ENCODE measurements around the gene FCHSD2. TPM values are rescaled to one million over a fixed set of nuclear protein-coding genes. Genes with fewer than 3 reads are reported as not detected.

FCHSD2 gene
- total and polyA plus RNA-seq, 9 donors: 18.6 to 68.5 (median 53.8) TPM

- H3K4me1 ChIP-seq (ENCODE audit: insufficient read depth): no peaks in the 10 kb centered on the region
- H3K27me3 ChIP-seq: no peaks in the 10 kb centered on the region
- DNase-seq: no peak
- intact Hi-C loops (cut with DNase I): no loop called here
- H3K36me3 ChIP-seq: no peaks in the 10 kb centered on the region
- H3K4me3 ChIP-seq: no peak overlapping the region
- no peak overlapping the region for H3K27ac ChIP-seq
- TF ChIP-seq POLR2A (IDR thresholded peaks at IDR 0.05) (no peak), CTCF (IDR thresholded peaks at IDR 0.05) (no peak), EP300 (IDR thresholded peaks at IDR 0.05) (no peak)
- H3K9me3 ChIP-seq: no peaks in the 10 kb centered on the region
- 71 to 97% (median 78%) methylated on average over 1 of the region's 1 CpG for WGBS, 3 donors
Observed at GRCh38 chr11:73087730-73088129, 54.4 kb downstream of the FCHSD2 start.

GRCh38 chr11:73085189-73085875, 56.8 kb downstream of the FCHSD2 start:
- intact Hi-C loops (cut with DNase I): no loop called here
- DNase-seq: no peak
- 86 to 87% (median 86%) methylated on average over 4 of the region's 4 CpGs for WGBS, 3 donors
- no peaks in the 10 kb centered on the region for H3K4me1 ChIP-seq (ENCODE audit: insufficient read depth)
- H3K27ac ChIP-seq: no peak overlapping the region
- TF ChIP-seq EP300 (IDR thresholded peaks at IDR 0.05) (no peak), POLR2A (IDR thresholded peaks at IDR 0.05) (no peak), CTCF (IDR thresholded peaks at IDR 0.05) (no peak)
- H3K4me3 ChIP-seq: no peak overlapping the region
- H3K36me3 ChIP-seq: no peaks in the 10 kb centered on the region
- no peaks in the 10 kb centered on the region for H3K9me3 ChIP-seq
- H3K27me3 ChIP-seq: no peaks in the 10 kb centered on the region

GRCh38 chr11:73078631-73079030, 63.5 kb downstream of the FCHSD2 start:
- WGBS, 3 donors: 97% methylated on average over 9 of the region's 9 CpGs
- no peaks in the 10 kb centered on the region for H3K9me3 ChIP-seq
- no peak overlapping the region for H3K27ac ChIP-seq
- H3K36me3 ChIP-seq: no peaks in the 10 kb centered on the region
- intact Hi-C loops (cut with DNase I): no loop called here
- no peaks in the 10 kb centered on the region for H3K27me3 ChIP-seq
- DNase-seq: no peak
- no peaks in the 10 kb centered on the region for H3K4me1 ChIP-seq (ENCODE audit: insufficient read depth)
- H3K4me3 ChIP-seq: no peak overlapping the region
- TF ChIP-seq CTCF (IDR thresholded peaks at IDR 0.05) (no peak), EP300 (IDR thresholded peaks at IDR 0.05) (no peak), POLR2A (IDR thresholded peaks at IDR 0.05) (no peak)

GRCh38 chr11:73077454-73077853, 64.7 kb downstream of the FCHSD2 start:
- intact Hi-C loops (cut with DNase I): no loop called here
- H3K4me1 ChIP-seq (ENCODE audit: insufficient read depth): no peaks in the 10 kb centered on the region

More at GRCh38 chr11:73077454-73077853, 64.7 kb downstream of the FCHSD2 start:
- no peak for TF ChIP-seq EP300 (IDR thresholded peaks at IDR 0.05)
- no peak for TF ChIP-seq POLR2A (IDR thresholded peaks at IDR 0.05)
- no peak for TF ChIP-seq CTCF (IDR thresholded peaks at IDR 0.05)
- H3K27ac ChIP-seq: no peak overlapping the region
- no peaks in the 10 kb centered on the region for H3K36me3 ChIP-seq
- H3K27me3 ChIP-seq: no peaks in the 10 kb centered on the region
- H3K4me3 ChIP-seq: no peak overlapping the region
- DNase-seq: no peak
- no peaks in the 10 kb centered on the region for H3K9me3 ChIP-seq
